HG02588 (cell line): ENCODE measurements around the gene C19orf25.

Experiments
- ATAC-seq: cut with Tn5 transposase; IDR thresholded peaks from one replicate; pipeline ENCODE4 v1.9.1; 2021; ENCODE audit warnings: mild to moderate bottlenecking, moderate library complexity; ENCODE audit not compliant: unreplicated experiment

Gene C19orf25

GRCh38 chr19:1433119-1434039 is 45.6 kb downstream of the C19orf25 start:
- ATAC-seq, result no peak

DNA sequence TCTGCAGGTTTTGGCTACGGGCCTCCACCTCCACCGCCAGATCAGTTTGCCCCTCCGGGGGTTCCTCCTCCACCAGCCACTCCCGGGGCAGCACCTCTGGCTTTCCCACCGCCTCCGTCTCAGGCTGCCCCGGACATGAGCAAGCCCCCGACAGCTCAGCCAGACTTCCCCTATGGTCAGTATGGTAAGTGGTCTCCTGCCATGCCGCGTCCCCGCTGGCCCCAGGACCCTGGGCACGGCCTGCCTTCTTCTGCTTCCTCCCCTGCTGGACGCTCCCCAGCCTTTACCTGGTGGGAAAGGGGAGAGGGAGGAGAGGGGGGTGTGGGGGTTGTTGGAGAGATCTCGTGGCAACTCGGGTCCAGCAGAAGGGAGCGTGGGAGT is 46.5 kb downstream of the C19orf25 start:
- no peak for ATAC-seq

- no peak for ATAC-seq
Observed at GRCh38 chr19:1431759-1432506, 47.1 kb downstream of the C19orf25 start.

DNA sequence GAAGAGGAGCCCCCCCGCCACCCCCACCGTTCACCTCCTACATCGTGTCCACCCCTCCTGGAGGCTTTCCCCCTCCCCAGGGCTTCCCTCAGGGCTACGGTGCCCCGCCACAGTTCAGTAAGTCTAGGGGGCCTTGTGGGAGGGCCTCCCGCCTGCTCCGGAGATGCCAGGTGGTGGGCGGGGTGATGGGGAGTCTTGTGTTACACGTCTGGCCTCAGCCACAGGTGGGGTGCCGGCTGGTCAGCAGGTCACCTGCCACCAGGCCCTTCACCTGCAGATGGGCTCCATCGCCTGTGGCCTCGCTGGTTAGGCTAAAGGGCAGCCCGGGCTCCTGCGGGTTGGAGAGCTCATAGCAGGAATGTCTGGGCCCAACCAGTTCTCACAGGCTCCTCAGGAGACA is 48.8 kb downstream of the C19orf25 start:
- ATAC-seq, result no peak

DNA sequence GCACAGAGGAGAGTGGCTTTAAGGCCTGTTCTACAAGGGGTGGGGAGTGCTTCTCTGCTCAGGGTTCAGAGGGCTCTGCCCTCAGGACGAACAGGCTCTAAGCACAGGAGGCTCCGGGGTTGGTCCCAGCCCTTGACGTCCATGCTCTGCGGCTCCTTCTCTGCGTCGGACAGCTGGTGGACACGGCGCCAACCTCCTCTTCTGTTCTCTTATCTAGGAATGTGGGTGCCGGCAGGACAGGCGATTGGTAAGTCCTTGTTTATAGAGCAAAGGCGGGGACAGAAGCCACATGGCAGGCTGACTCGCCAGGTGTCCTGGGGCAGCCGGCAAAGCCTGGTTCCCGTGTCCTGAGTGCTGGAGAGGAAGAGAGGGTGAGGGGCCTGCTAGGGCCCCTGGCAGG is 49.3 kb downstream of the C19orf25 start:
- ATAC-seq, result no peak

DNA sequence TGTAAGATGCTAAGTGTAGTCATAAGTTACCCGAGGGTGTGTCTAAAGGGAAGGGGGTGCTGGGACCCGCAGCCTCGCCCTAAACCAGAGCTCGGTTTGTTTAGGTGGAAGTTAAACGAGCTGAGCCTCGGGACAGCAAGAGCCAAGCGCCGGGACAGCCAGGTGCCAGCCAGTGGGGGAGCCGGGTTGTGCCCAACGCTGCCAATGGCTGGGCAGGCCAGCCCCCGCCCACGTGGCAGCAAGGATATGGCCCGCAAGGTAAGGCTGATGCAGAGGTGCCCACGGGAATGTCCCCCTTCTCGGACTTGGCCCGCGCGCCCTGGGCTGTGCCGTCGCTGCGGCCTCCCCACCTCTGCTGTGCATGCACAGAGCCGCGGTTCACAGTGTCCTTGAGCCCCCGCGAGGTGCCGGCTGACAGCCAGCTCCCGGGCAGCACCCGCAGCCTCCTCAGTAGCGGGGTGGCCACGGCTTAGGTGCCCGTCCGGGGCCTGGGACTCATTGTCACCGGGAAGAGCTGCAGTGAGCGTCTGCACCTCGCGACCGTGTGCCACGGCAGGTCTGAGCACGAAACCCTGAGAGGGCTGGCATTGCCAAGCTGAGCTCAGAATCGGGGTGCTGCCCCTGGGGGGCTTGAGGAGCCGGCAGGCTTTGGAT is 50.1 kb downstream of the C19orf25 start:
- no peak for ATAC-seq

- ATAC-seq, result no peak
Observed at GRCh38 chr19:1427221-1427920, 51.6 kb downstream of the C19orf25 start.

DNA sequence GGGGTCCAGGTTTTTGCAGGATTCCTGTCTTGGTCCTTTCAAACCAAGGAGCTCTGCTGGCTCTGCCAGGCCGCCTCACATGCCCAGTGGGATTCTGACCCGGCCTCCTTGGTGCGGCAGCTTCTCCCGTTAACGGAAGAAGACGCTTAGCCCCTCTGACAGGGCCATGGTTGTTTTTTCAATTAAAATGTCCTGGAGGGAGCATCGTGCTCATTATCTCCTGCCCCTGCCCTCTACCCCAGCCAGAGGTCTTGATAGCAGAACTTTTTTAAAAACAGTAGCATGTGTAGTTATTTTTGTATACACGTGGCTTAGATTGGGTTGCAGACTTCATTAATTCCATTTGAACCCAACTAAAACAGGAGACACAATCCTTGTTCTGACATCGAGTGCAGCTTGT is 52.3 kb downstream of the C19orf25 start:
- no peak for ATAC-seq

DNA sequence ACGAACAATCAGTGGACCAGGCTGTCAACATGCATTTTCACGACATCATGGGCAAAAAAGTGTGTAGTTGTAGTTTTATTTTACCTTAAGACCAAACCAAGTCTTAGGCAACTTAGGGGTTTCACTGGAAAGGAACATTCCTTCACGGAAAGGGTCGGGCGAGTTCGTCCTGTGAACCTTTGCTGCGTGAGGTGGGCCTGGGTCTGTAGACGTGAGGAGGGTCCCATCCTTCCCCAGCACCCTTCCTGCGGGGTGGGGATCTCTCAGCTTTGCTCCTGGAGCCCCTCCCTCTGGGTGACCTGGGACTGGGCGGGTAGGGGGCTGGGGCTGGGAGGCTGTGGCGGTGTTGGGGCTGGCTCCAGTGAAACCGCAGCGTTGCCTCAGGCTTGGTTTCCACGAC is 53.1 kb downstream of the C19orf25 start:
- ATAC-seq, result no peak

DNA sequence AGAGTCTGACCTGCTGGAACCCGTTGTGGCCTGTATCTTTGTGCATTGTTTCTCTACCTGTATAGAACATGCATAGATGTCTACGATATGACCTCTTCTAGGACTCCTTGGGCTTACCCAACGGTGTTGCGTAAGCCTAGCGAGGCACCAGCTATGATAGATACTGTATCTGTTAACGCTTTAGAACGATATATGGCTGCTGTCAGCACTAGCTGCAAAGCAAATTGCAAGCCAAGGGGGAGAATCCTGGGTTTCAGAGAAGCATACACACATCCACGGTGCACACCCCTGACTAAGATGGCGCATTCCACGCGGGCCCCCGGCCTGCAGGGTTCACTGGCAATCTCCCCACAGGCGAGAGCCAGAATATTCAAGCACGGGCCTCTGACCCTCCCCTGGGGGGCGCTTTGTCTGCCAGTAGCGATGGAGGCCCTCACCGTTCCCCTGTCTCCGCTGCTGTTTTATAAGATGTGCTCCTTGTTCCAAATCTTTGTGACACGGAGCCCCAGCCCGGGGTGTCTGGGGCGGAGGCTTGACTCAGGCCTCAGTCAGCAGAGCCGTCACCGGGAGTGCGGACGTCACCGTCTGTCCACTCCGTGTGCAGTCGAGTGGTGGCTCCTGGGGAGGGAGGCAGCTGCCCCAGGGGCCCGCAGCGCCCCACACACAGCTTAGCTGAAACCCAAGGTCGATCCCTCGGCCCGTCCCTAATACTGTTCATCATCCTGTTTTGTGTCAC is 53.7 kb downstream of the C19orf25 start:
- ATAC-seq, result no peak

DNA sequence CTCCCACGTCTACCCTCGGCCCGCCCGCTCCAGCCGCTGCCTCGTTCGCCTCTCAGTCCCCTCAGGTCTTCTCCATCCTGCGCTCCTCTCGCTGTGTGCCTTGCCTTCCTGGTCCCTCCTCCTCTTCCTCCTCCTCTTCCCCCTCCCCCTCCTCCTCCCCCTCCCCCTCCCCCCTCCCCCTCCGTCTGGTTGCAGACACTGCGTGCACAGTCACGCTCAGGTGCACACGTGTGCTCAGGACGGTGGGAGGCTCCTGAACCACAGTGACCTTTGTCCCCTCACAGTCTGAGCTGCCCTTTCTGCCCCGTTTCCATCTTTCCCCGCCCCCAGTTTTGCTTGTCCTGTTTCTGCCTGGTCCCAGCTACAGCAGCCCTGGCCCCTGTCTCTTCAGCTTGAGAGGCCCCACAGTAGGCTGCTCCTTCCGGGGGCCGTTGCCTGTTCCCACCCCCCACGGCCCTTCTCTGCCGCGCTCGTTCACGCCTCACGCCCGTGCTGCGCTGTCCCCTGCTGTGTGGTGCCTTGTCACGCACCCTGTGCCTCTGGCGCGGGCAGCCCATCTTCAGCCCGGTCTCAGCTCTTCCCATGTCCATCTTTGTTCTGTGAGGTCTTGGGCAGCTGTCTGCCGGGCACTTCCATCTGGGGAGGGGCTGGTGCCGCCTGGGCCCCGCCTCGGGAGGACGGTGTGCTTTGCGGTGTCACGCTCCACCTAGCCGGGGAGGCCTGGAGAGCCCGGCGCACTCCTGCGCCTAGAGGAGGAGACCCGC is 54.6 kb downstream of the C19orf25 start:
- no peak for ATAC-seq

DNA sequence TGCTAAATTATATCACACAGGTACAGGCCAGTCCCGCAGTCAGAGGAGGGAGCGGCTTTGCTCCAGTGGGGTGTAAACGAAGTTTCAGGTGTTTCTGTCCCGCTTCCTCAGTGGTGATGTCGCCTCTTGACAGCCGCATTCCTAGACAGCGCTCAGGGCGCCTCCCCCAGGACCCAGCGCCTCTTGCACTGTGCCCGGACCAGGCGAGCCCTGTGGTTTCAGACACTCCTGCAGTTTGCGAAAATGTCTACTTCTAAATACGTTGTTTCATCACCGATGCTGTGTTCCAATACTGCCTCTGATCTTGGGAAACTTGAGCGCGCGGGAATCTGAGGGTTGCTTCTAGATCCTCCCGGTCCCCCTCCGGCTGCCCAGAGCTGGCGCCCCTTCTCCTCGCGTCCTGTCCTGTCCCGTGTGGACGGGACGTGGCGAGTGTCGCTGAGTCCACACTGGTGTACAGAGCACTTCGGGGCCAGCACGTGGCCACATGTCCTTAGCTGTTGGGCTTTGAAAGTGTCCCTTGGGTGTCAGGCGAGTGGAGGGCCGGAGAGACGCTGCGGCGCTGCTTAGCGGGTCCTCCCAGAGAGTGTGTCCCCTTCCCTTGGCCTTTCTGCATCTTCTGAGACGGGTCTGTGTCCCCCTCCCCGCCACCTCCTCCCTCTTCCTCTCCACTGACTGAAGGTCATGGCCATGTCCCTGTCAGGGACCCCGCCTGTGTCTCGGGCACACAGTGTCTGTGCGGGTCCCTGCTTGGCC is 55.4 kb downstream of the C19orf25 start:
- no peak for ATAC-seq
